Stomach (tissue), 9 donors: ENCODE measurements around the gene FNBP1. TPM values are rescaled to one million over a fixed set of nuclear protein-coding genes. Genes with fewer than 3 reads are reported as not detected.

ENCODE experiments used
- DNase-seq, 2 donors: peaks; one replicate each; pipeline versions ENCODE4 v3.0.0 to v3.0.0-alpha.2; 2013 to 2019
- H3K27ac ChIP-seq, 5 donors: fragments of 200-600 bp in 4 of 5; sonication (generic) in 4 of 5; one replicate each; pipeline ENCODE4 v1.5.1; 2013 to 2019; ENCODE audit warnings: mild to moderate bottlenecking in 1 of 5, moderate library complexity in 1 of 5
- H3K27me3 ChIP-seq, 3 donors: fragments of 200-600 bp; sonication (generic); one replicate each; pipeline ENCODE4 v1.5.1; 2017 to 2019; ENCODE audit warnings: mixed run types in 1 of 3
- H3K36me3 ChIP-seq, 4 donors: fragments of 200-600 bp; sonication (generic); 1 replicate in 3 of 4; 2 replicates in 1 of 4; pipeline ENCODE4 v1.5.1; 2016 to 2019
- H3K4me1 ChIP-seq, 4 donors: fragments of 200-600 bp; sonication (generic); one replicate each; pipeline ENCODE4 v1.5.1; 2016 to 2019
- H3K4me3 ChIP-seq, 4 donors: fragments of 200-600 bp; sonication (generic) in 3 of 4; one replicate each; pipeline ENCODE4 v1.5.1; 2016 to 2019; ENCODE audit warnings: mild to moderate bottlenecking in 1 of 4
- H3K9me3 ChIP-seq, 4 donors: fragments of 200-600 bp; sonication (generic); one replicate each; pipeline ENCODE4 v1.5.1; 2016 to 2019
- CTCF ChIP-seq, 7 experiments: fragments of 450-650 bp in 4 of 7; fragments of 200-600 bp in 3 of 7; sonication (generic) in 3 of 7; IDR thresholded peaks; one replicate each; pipeline ENCODE4 v1.5.1; 2016 to 2019; ENCODE audit warnings: antibody characterized with exemption in 7 of 7, control low read depth in 2 of 7, mild to moderate bottlenecking in 1 of 7
- EP300 ChIP-seq: sonication (generic); formaldehyde crosslinking; IDR thresholded peaks from one replicate; pipeline ENCODE4 v1.6.1; 2017; ENCODE audit warnings: antibody characterized with exemption
- POLR2A ChIP-seq, 4 donors: fragments of 450-650 bp; IDR thresholded peaks; one replicate each; pipeline ENCODE4 v1.6.1; 2016; ENCODE audit warnings: antibody characterized with exemption in 4 of 4, control low read depth in 2 of 4, mild to moderate bottlenecking in 1 of 4, moderate library complexity in 1 of 4
- POLR2AphosphoS5 ChIP-seq, 3 donors: sonication (generic); formaldehyde crosslinking; IDR thresholded peaks; one replicate each; pipeline ENCODE4 v1.6.1; 2016; ENCODE audit warnings: antibody characterized with exemption in 3 of 3
- WGBS, 5 donors: extraction: QIAGEN DNeasy Blood & Tissue Kit in 3 of 5; methylation state at CpG; one replicate each; pipeline versions ENCODE4 v1.1.5 to v1.1.7; 2013 to 2018; 5-methylcytosine and 5-hydroxymethylcytosine counted together
- intact Hi-C: fragments of 100-400 bp; cut with DNase I; formaldehyde crosslinking; loops from one replicate; pipeline ENCODE4 v1.15.1; 2023; ENCODE audit warnings: low total_unique reads
- polyA plus RNA-seq, 3 donors: library from polyadenylated mRNA; stranded (reverse); fragments of 200-250 nt; gene quantifications; one replicate each; pipeline ENCODE4 v1.2.3, GENCODE V29; 2013
- total RNA-seq, 5 donors: library from RNA; depleted of rRNA; stranded (reverse); fragments of >200 nt; gene quantifications; one replicate each; pipeline versions ENCODE4 v1.1.0 to v1.2.3, GENCODE V29; 2014 to 2016
- donor health status: healthy with polysubstance abuse.
- donor health status: Bipolar disorder and iron deficiency.
- donor health status: healthy.

FNBP1 gene
- total and polyA plus RNA-seq, 8 donors: 9.0 to 129 (median 57.3) TPM

- no peak for TF ChIP-seq POLR2A (IDR thresholded peaks at IDR 0.05)
- no peak for TF ChIP-seq POLR2AphosphoS5 (IDR thresholded peaks at IDR 0.05)
- TF ChIP-seq EP300: no peak
- TF ChIP-seq CTCF (IDR thresholded peaks at IDR 0.05): no peak
- Histone ChIP-seq H3K4me1 (peaks cover 13 to 40% (median 21%) of the 10 kb centered on the region in 4 donors), H3K27me3 (no peaks in the 10 kb centered on the region), H3K9me3 (no peaks in the 10 kb centered on the region), H3K4me3 (no peak overlapping the region), H3K27ac (peak overlapping the region in 2 of 5 donors; percentile 1 to 32), H3K36me3 (peaks cover 2 to 32% (median 27%) of the 10 kb centered on the region in 4 donors)
- intact Hi-C loops: no loop called here
- DNase-seq: no peak
- WGBS, 5 donors: 65 to 93% (median 87%) methylated on average over 1 of the region's 1 CpG
Observed at GRCh38 chr9:129958796-129959195, 84.2 kb downstream of the FNBP1 start.

- 59 to 73% (median 64%) methylated on average over 6 of the region's 6 CpGs for WGBS, 5 donors
- intact Hi-C loops: no loop called here
- Histone ChIP-seq H3K4me3 (no peak overlapping the region), H3K9me3 (no peaks in the 10 kb centered on the region), H3K27ac (peak overlapping the region in 4 of 5 donors; percentile 14 to 62 (median 42)), H3K27me3 (no peaks in the 10 kb centered on the region), H3K4me1 (peaks cover 7 to 19% (median 13%) of the 10 kb centered on the region in 4 donors), H3K36me3 (peaks cover 2 to 47% (median 37%) of the 10 kb centered on the region in 4 donors)
- peak in 1 of 2 donors; percentile 50 for DNase-seq
- TF ChIP-seq POLR2A (IDR thresholded peaks at IDR 0.05): no peak
- TF ChIP-seq CTCF (IDR thresholded peaks at IDR 0.05): no peak
- no peak for TF ChIP-seq EP300
- TF ChIP-seq POLR2AphosphoS5 (IDR thresholded peaks at IDR 0.05): no peak
Observed at GRCh38 chr9:129954868-129955550, 88.0 kb downstream of the FNBP1 start.

- no peak for TF ChIP-seq POLR2AphosphoS5 (IDR thresholded peaks at IDR 0.05)
- TF ChIP-seq POLR2A (IDR thresholded peaks at IDR 0.05): no peak
- TF ChIP-seq CTCF (IDR thresholded peaks at IDR 0.05): no peak
- TF ChIP-seq EP300: no peak
- no peak for DNase-seq
- no peak overlapping the region for H3K27ac ChIP-seq
- H3K9me3 ChIP-seq: no peaks in the 10 kb centered on the region
- no peak overlapping the region for H3K4me3 ChIP-seq
- intact Hi-C loops: no loop called here
- H3K27me3 ChIP-seq: no peaks in the 10 kb centered on the region
- H3K4me1 ChIP-seq: peaks cover 7 to 31% (median 19%) of the 10 kb centered on the region in 4 donors
- peaks cover 2 to 50% (median 42%) of the 10 kb centered on the region in 4 donors for H3K36me3 ChIP-seq
- WGBS, 5 donors: 78 to 95% (median 92%) methylated on average over 1 of the region's 1 CpG
Observed at GRCh38 chr9:129953736-129954135, 89.3 kb downstream of the FNBP1 start.

- H3K4me3 ChIP-seq: no peak overlapping the region
- intact Hi-C loops: no loop called here
- no peak for TF ChIP-seq EP300
- TF ChIP-seq CTCF (IDR thresholded peaks at IDR 0.05): no peak
- TF ChIP-seq POLR2AphosphoS5 (IDR thresholded peaks at IDR 0.05): no peak
- TF ChIP-seq POLR2A (IDR thresholded peaks at IDR 0.05): no peak
- H3K27me3 ChIP-seq: no peaks in the 10 kb centered on the region
- no peaks in the 10 kb centered on the region for H3K9me3 ChIP-seq
- 95 to 100% (median 100%) methylated on average over 3 of the region's 3 CpGs for WGBS, 5 donors
- peaks cover 0 to 41% (median 31%) of the 10 kb centered on the region in 4 donors for H3K36me3 ChIP-seq
- DNase-seq: no peak
- H3K4me1 ChIP-seq: peaks cover 7 to 44% (median 21%) of the 10 kb centered on the region in 4 donors
- H3K27ac ChIP-seq: no peak overlapping the region
Observed at GRCh38 chr9:129952337-129952736, 90.7 kb downstream of the FNBP1 start.
